B cell (primary cell): Measurements from ENCODE around the gene RREB1. TPM values are rescaled to one million over a fixed set of nuclear protein-coding genes. Genes with fewer than 3 reads are reported as not detected.

Experiments
- ATAC-seq: fragments of 200-7000 bp; cut with Tn5 transposase; one replicate; pipeline ENCODE4 v1.10.0; 2021; ENCODE audit warnings: low read depth, mild to moderate bottlenecking, moderate number of reproducible peaks, moderate library complexity
- CTCF ChIA-PET: fragments of 350-600 bp; sonication (Branson Sonifier 250); formaldehyde crosslinking; loops from one replicate; lab custom pipeline; 2021; ENCODE audit warnings: antibody characterized with exemption, inconsistent platforms; lab: Charles Lee
- POLR2A ChIA-PET: fragments of 350-600 bp; sonication (Branson Sonifier 250); formaldehyde crosslinking; loops from one replicate; lab custom pipeline; 2021; ENCODE audit warnings: antibody characterized with exemption; lab: Charles Lee
- DNase-seq: peaks from one replicate; pipeline ENCODE4 v3.0.0; 2013
- H2AFZ ChIP-seq: 2 replicates; pipeline ENCODE4 v1.6.1; 2012; ENCODE audit warnings: mild to moderate bottlenecking, low read depth, low read length; ENCODE audit not compliant: insufficient read depth, poor library complexity, severe bottlenecking
- H3K27ac ChIP-seq, 2 donors: 1 replicate in 1 of 2; 2 replicates in 1 of 2; pipeline ENCODE4 v1.5.1; 2012 to 2013; ENCODE audit warnings: low read length in 2 of 2, mild to moderate bottlenecking in 2 of 2, moderate library complexity in 1 of 2
- H3K27me3 ChIP-seq, 4 experiments: fragments of 200-600 bp in 1 of 4; sonication (generic) in 1 of 4; replicated peaks in 1 of 4; 1 replicate in 2 of 4; 2 replicates in 2 of 4; pipeline versions ENCODE4 v1.6.1 to v1.7.0; 2013 to 2016; ENCODE audit warnings: low read length in 3 of 4, mild to moderate bottlenecking in 2 of 4, mixed read lengths in 1 of 4, moderate library complexity in 1 of 4; ENCODE audit not compliant: insufficient read depth in 4 of 4, control insufficient read depth in 3 of 4; ENCODE audit errors: control extremely low read depth in 1 of 4
- H3K36me3 ChIP-seq, 2 experiments: replicated peaks in 1 of 2; 1 replicate in 1 of 2; 2 replicates in 1 of 2; pipeline versions ENCODE4 v1.6.1 to v1.7.1; 2013; ENCODE audit warnings: low read length in 1 of 2; ENCODE audit not compliant: insufficient read depth in 2 of 2, control insufficient read depth in 1 of 2; ENCODE audit errors: control extremely low read depth in 1 of 2, extremely low read depth in 1 of 2
- H3K4me1 ChIP-seq, 2 donors: fragments of 200-600 bp in 1 of 2; sonication (generic) in 1 of 2; 1 replicate in 1 of 2; 2 replicates in 1 of 2; pipeline versions ENCODE4 v1.5.1 to v1.6.1; 2013 to 2017; ENCODE audit warnings: low read length in 2 of 2; ENCODE audit not compliant: control insufficient read depth in 2 of 2, insufficient read depth in 2 of 2
- H3K4me2 ChIP-seq: replicated peaks from 2 replicates; pipeline ENCODE3; 2012; ENCODE audit warnings: mild to moderate bottlenecking, low read depth, low read length; ENCODE audit not compliant: poor library complexity, severe bottlenecking
- H3K4me3 ChIP-seq, 5 experiments: fragments of 200-600 bp in 1 of 5; sonication (generic) in 1 of 5; 1 replicate in 3 of 5; 2 replicates in 2 of 5; pipeline versions ENCODE4 v1.5.1 to v1.7.0; 2011 to 2016; ENCODE audit warnings: low read length in 4 of 5, mild to moderate bottlenecking in 4 of 5, low read depth in 2 of 5, control low read depth in 1 of 5, moderate library complexity in 1 of 5; ENCODE audit not compliant: insufficient read depth in 1 of 5; ENCODE audit errors: control extremely low read depth in 1 of 5, extremely low read depth in 1 of 5
- H3K79me2 ChIP-seq: fragments of 200-600 bp; sonication (generic); one replicate; pipeline ENCODE4 v1.6.0; 2016; ENCODE audit warnings: low read length; ENCODE audit not compliant: control insufficient read depth, insufficient read depth
- H3K9ac ChIP-seq: fragments of 200-600 bp; sonication (generic); 2 replicates; pipeline ENCODE4 v1.6.1; 2017; ENCODE audit warnings: mild to moderate bottlenecking, low read length, moderate library complexity
- H3K9me3 ChIP-seq, 3 donors: one replicate each; pipeline versions ENCODE4 v1.6.1 to v1.7.1; 2013; ENCODE audit warnings: low read length in 2 of 3; ENCODE audit not compliant: control insufficient read depth in 2 of 3, insufficient read depth in 1 of 3; ENCODE audit errors: control extremely low read depth in 1 of 3
- H4K20me1 ChIP-seq: 2 replicates; pipeline ENCODE4 v1.6.0; 2012; ENCODE audit warnings: mild to moderate bottlenecking, low read length; ENCODE audit not compliant: insufficient read depth, control insufficient read depth, poor library complexity, severe bottlenecking
- H3K27ac Mint-ChIP-seq: one replicate; pipeline ENCODE4 v1.8.0; 2021; ENCODE audit warnings: mixed read lengths
- H3K27me3 Mint-ChIP-seq: one replicate; pipeline ENCODE4 v1.8.0; 2021; ENCODE audit warnings: mixed read lengths
- H3K4me1 Mint-ChIP-seq: one replicate; pipeline ENCODE4 v1.8.0; 2021; ENCODE audit warnings: mixed read lengths
- H3K4me3 Mint-ChIP-seq: one replicate; pipeline ENCODE4 v1.8.0; 2021; ENCODE audit warnings: mixed read lengths
- H3K9me3 Mint-ChIP-seq: one replicate; pipeline ENCODE4 v1.8.0; 2022; ENCODE audit warnings: mixed read lengths; ENCODE audit not compliant: insufficient read depth
- EZH2 ChIP-seq: IDR thresholded peaks from 2 replicates; pipeline ENCODE4 v1.6.1; 2012; ENCODE audit warnings: borderline replicate concordance, low read depth, mild to moderate bottlenecking, moderate library complexity, low read length; ENCODE audit not compliant: insufficient read depth, poor library complexity, severe bottlenecking
- WGBS: methylation state at CpG from one replicate; pipeline ENCODE4 v1.1.5; 2013; ENCODE audit warnings: missing lambda C conversion rate; ENCODE audit not compliant: insufficient coverage; 5-methylcytosine and 5-hydroxymethylcytosine counted together
- intact Hi-C: fragments of 100-400 bp; cut with micrococcal nuclease; formaldehyde crosslinking; loops from one replicate; pipeline ENCODE4 v1.10.0; 2022
- polyA plus RNA-seq: library from polyadenylated mRNA; depleted of rRNA; stranded (reverse); fragments of >200 nt; gene quantifications from 2 replicates; pipeline ENCODE4 v1.2.3, GENCODE V29; 2012
- total RNA-seq, 2 donors: library from RNA; stranded (reverse); fragments of 120-200 nt in 1 of 2; gene quantifications; 1 replicate in 1 of 2; 2 replicates in 1 of 2; pipeline versions ENCODE4 v1.2.3 to v1.2.4, GENCODE V29; 2013 to 2022
- TF ChIP-seq, protein P1 (sequence below): fragments of 200-600 bp; IDR thresholded peaks from one replicate; pipeline ENCODE4 v1.8.0; 2022; ENCODE audit warnings: antibody characterized with exemption, mild to moderate bottlenecking

The RREB1 gene
- total and polyA plus RNA-seq, 2 donors (not counting 1 experiment from before 2014, with no cell fraction given), result 10.4 to 58.6 TPM

DNA sequence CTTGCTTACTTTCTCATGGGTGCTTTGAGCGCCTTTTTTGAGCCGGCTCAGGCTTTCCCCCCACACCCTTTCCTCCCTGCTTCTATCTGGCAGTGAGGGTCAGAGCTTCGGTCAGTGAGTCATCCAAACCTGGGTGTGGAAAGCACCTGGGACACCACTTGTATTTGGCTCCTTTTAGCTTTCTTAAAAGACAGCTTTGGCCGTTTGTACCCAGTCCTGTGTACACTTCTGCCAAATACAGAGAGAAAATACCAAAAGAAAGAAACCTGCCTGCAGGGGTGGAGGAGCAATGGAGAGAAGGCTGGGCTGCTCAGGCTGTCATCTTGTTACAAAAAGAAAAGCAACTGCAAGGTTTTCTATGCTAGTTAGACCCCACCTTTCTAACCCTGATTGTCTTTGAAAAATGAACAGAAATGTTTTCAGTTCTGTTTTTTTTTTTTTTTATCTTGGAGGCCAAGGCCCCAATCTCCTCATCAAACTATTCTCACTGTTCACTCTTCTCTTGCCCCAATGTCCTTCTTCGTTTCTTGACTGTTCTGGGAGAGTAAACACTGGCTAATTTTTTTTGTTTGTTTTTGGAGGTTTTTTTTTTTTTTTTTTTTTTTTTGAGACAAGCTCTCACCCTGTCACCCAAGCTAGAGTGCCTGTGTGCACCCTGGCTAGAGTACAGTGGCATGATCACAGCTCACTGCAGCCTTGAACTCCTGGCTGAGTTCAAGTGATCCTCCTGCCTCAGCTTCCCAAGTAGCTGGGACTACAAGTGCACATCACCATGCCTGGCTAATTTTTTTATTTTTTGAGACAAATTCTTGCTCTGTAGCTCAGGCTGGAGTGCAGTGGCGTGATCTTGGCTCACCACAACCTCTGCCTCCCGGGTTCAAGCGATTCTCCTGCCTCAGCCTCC lies 128.8 kb downstream of the RREB1 start:
- Mint-ChIP-seq H3K27me3 (no peaks in the 10 kb centered on the region), H3K4me3 (no peak overlapping the region), H3K9me3 (no peaks in the 10 kb centered on the region), H3K27ac (peak overlapping the region; percentile 6), H3K4me1 (peaks cover 42% of the 10 kb centered on the region)
- Histone ChIP-seq H3K9me3 (no peaks in the 10 kb centered on the region), H4K20me1 (peaks cover 34% of the 10 kb centered on the region), H3K4me1 (peaks cover 12 to 30% of the 10 kb centered on the region in 2 donors), H3K27ac (peak overlapping the region in 1 of 2 donors; percentile 49), H3K4me3 (no peak overlapping the region), H3K27me3 (no peaks in the 10 kb centered on the region), H2AFZ (no peak overlapping the region), H3K9ac (no peak overlapping the region), H3K36me3 (peaks cover 1 to 44% of the 10 kb centered on the region in 2 experiments), H3K79me2 (peaks cover 2% of the 10 kb centered on the region), H3K4me2 (peak overlapping the region; percentile 6)
- ChIA-PET CTCF (interaction anchor here (0.6 to 3.6 kb wide), 7 partner anchors 19 to 1423 kb away, joined by 3 to 34 read pairs (median 3); no protein-coding TSS in a partner anchor), POLR2A (interaction anchor here (0.6 to 0.7 kb wide), 4 partner anchors 127 to 601 kb away, joined by 3 to 10 read pairs (median 6); no protein-coding TSS in a partner anchor)
- TF ChIP-seq, protein P1, sequence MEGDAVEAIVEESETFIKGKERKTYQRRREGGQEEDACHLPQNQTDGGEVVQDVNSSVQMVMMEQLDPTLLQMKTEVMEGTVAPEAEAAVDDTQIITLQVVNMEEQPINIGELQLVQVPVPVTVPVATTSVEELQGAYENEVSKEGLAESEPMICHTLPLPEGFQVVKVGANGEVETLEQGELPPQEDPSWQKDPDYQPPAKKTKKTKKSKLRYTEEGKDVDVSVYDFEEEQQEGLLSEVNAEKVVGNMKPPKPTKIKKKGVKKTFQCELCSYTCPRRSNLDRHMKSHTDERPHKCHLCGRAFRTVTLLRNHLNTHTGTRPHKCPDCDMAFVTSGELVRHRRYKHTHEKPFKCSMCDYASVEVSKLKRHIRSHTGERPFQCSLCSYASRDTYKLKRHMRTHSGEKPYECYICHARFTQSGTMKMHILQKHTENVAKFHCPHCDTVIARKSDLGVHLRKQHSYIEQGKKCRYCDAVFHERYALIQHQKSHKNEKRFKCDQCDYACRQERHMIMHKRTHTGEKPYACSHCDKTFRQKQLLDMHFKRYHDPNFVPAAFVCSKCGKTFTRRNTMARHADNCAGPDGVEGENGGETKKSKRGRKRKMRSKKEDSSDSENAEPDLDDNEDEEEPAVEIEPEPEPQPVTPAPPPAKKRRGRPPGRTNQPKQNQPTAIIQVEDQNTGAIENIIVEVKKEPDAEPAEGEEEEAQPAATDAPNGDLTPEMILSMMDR, result no peak
- TF ChIP-seq EZH2, result no peak
- 73% methylated on average over 4 of the region's 8 CpGs for WGBS
- ATAC-seq (no peak), DNase-seq (peak; percentile 9)
- intact Hi-C loops, result loop anchor here (10.0 kb wide), 1 partner anchor 162 kb away; no protein-coding TSS in a partner anchor
